IPS-15b (cell line): ENCODE measurements around the gene ARHGAP23.

Source experiments
- H3K27me3 ChIP-seq: one replicate; pipeline ENCODE4 v1.6.1; 2013; ENCODE audit warnings: low read length; ENCODE audit not compliant: control insufficient read depth, insufficient read depth
- H3K36me3 ChIP-seq: one replicate; pipeline ENCODE4 v1.6.1; 2013; ENCODE audit warnings: low read length; ENCODE audit not compliant: control insufficient read depth, insufficient read depth
- H3K4me1 ChIP-seq: one replicate; pipeline ENCODE4 v1.6.1; 2013; ENCODE audit warnings: mild to moderate bottlenecking, low read length; ENCODE audit not compliant: control insufficient read depth, insufficient read depth
- H3K4me3 ChIP-seq: one replicate; pipeline ENCODE4 v1.5.1; 2013; ENCODE audit warnings: low read depth, low read length
- H3K9ac ChIP-seq: one replicate; pipeline ENCODE4 v1.6.1; 2013; ENCODE audit warnings: low read depth, mild to moderate bottlenecking, low read length
- H3K9me3 ChIP-seq: one replicate; pipeline ENCODE4 v1.6.1; 2013; ENCODE audit warnings: mild to moderate bottlenecking, low read length; ENCODE audit not compliant: control insufficient read depth, insufficient read depth

ARHGAP23 gene

DNA sequence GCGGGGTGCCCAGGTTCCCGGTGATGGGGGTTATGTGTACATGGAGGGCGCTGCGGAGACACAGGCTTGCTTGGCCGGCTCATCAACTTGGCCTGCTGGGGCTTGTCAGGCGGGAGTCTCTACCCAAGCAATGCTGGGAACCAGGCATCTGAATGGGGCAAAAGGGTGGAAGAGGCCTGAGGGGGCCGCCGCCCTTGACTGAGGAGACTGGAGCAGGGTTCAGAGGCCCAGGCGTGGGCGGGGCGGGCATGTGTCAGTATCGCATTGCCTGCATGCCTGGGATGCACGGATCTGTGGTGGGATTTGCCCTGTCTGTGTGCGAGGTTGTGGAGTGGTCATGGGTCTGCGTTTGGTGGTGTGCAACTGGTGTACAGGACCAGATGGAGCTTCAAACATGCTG is 21.1 kb downstream of the ARHGAP23 start:
- H3K4me1 ChIP-seq: peaks cover 30% of the 10 kb centered on the region
- H3K9ac ChIP-seq: peak overlapping the region; percentile 60
- H3K36me3 ChIP-seq: no peaks in the 10 kb centered on the region
- no peak overlapping the region for H3K4me3 ChIP-seq
- no peaks in the 10 kb centered on the region for H3K9me3 ChIP-seq
- no peaks in the 10 kb centered on the region for H3K27me3 ChIP-seq

- H3K27me3 ChIP-seq: no peaks in the 10 kb centered on the region
- H3K9me3 ChIP-seq: no peaks in the 10 kb centered on the region
- peak overlapping the region; percentile 19 for H3K4me3 ChIP-seq
- H3K4me1 ChIP-seq: peaks cover 38% of the 10 kb centered on the region
- H3K9ac ChIP-seq: no peak overlapping the region
- H3K36me3 ChIP-seq: no peaks in the 10 kb centered on the region
These were observed 22.3 kb downstream of the ARHGAP23 start for GRCh38 chr17:38450557-38451029.

DNA sequence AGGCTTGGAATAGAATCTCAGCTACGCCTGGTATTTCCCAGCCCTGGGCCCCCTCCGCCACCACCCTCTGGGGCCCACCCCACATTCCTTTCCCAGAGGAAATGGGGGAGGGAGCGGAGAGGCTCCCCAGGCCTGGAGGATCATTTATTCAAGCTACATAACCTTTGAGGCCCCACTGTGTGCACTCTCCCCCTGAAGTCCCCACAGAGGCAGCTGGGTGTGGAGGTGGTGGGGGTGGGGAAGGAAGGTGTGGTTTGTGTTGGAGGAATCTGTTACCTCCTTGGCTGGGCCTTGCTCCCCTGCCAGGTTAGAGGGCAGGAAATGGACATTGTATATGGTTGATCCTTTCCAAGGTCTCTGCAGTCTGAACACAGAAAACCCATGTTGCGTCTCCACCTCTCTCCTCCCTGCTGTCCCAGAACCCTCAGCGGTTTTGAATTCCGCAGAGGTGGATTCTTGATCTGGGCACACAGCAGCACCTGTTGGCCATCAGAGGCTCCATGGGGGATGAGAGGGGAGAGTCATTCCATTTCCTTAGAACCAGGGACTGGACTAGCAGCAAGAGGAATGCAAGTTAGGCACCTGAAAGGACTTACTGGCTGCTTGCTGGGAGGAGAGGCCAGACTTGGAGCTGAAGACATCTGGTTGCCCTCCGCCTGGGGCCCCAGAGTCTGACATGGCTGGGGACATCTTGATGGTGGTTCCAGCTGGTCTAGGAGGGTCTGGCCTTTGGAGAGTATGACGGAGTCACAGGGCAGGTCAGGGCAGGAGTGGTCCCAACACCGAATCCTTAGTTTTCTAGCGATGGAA is 23.0 kb downstream of the ARHGAP23 start:
- peak overlapping the region; percentile 78 for H3K4me3 ChIP-seq
- H3K27me3 ChIP-seq: no peaks in the 10 kb centered on the region
- peaks cover 44% of the 10 kb centered on the region for H3K4me1 ChIP-seq
- no peaks in the 10 kb centered on the region for H3K36me3 ChIP-seq
- H3K9me3 ChIP-seq: no peaks in the 10 kb centered on the region
- H3K9ac ChIP-seq: peak overlapping the region; percentile 90

DNA sequence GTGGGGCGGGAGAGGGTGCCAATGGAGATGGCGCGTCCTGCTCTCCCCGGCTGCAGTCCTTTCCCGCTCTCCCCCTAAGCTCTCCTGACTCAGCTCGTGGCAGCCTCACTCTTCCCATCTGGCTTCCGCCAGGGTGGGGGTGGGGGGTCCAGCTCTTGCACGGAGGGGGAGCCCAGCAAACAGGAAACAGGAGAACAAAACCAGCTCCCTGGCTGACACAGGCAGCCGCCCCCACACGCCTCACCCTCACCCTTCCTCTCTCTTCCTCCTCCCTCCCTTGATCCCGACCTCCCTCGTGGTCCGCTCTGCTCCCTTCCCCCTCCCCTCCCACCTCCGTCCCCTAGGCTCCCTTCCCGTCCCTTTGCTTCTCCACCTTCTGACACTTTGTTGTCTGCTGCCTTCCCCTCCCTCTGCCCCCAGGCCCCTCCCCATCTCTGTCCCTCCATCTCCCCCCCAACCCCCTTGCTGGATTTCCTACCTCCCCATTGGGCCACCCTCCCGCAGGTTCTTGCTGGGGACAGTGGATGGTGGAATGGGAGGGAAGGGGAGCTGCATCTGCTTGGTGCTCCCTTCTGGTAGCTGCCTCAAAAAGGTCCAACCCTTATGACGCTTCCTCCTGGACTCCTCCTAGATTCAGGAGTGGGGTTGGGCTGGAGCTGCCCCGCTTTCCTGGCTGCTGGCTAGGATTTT is 23.7 kb downstream of the ARHGAP23 start:
- no peaks in the 10 kb centered on the region for H3K36me3 ChIP-seq
- H3K4me3 ChIP-seq: peak overlapping the region; percentile 78
- H3K27me3 ChIP-seq: no peaks in the 10 kb centered on the region
- H3K9ac ChIP-seq: peak overlapping the region; percentile 90
- H3K9me3 ChIP-seq: no peaks in the 10 kb centered on the region
- peaks cover 46% of the 10 kb centered on the region for H3K4me1 ChIP-seq

DNA sequence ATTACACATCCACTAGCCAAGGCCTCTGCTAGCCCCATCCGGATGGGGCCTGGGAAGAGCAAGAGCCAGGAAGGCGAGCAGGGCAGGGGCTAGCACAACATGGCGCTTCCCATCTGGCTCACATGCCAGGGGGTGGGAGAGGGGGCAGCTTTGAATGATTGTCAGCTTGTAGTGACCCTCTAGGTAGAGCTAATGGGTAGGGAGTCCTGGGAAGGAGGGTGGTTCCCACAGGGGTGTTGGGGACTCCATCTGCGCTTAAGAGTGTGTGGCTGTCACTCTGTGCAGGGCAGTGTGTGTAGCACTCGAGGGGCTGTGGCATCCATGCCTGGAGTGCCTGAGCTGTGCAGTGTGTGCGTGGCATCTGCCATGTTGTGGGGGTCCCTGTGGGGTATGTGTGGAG is 24.5 kb downstream of the ARHGAP23 start:
- H3K9me3 ChIP-seq: no peaks in the 10 kb centered on the region
- no peaks in the 10 kb centered on the region for H3K27me3 ChIP-seq
- no peaks in the 10 kb centered on the region for H3K36me3 ChIP-seq
- H3K4me3 ChIP-seq: peak overlapping the region; percentile 46
- peaks cover 46% of the 10 kb centered on the region for H3K4me1 ChIP-seq
- no peak overlapping the region for H3K9ac ChIP-seq

DNA sequence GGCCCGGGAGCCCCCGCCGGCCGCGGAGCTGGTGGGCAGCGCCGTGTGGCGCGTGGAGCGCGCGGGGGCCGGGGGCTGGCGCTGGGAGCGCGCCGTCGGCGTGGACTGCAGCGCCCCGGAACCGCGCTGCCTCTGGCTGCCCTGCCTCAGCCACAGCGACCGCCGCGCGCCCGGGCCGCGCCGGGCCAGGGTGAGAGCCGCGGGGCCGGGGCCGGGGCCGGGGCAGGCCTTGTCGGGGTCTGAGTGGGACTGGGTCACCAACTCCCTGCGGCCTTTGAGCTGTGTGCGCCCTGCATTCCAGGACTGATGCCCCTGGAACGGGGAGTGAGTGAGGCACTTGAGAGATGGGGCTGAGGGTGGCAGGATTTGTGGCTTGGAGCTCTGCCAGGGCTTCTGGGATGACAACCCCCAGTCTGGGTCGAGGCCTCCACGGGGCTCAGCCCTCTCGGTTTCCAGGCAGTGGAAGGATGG is 25.7 kb downstream of the ARHGAP23 start:
- H3K4me3 ChIP-seq: peak overlapping the region; percentile 48

DNA sequence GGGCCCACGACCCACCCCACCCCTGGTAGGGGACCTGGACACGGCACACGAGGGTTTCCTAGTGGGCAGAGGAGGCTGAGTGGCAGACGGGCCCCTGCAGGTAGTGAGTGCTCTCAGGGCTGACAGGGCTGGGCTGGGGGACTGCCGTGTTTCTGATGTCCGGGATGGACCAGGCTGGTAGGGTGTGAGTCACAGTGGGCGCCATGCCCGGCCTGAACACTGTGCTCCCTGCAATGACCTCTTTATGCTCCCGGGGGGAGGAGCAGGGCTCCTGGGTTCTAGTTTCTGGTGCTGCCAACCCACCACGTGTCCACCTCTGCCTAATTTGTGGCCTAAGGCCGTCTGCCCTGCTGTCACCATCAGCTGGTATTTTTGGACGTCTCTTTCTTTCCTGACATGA is 26.3 kb downstream of the ARHGAP23 start:
- Histone ChIP-seq H3K4me1 (peaks cover 42% of the 10 kb centered on the region), H3K36me3 (peaks cover 8% of the 10 kb centered on the region), H3K4me3 (peak overlapping the region; percentile 48), H3K9me3 (no peaks in the 10 kb centered on the region), H3K27me3 (no peaks in the 10 kb centered on the region), H3K9ac (peak overlapping the region; percentile 65)

More for the DNA sequence above, 25.7 kb downstream of the ARHGAP23 start:
- H3K27me3 ChIP-seq: no peaks in the 10 kb centered on the region
- peaks cover 8% of the 10 kb centered on the region for H3K36me3 ChIP-seq
- H3K9ac ChIP-seq: peak overlapping the region; percentile 65
- peaks cover 46% of the 10 kb centered on the region for H3K4me1 ChIP-seq
- H3K9me3 ChIP-seq: no peaks in the 10 kb centered on the region

DNA sequence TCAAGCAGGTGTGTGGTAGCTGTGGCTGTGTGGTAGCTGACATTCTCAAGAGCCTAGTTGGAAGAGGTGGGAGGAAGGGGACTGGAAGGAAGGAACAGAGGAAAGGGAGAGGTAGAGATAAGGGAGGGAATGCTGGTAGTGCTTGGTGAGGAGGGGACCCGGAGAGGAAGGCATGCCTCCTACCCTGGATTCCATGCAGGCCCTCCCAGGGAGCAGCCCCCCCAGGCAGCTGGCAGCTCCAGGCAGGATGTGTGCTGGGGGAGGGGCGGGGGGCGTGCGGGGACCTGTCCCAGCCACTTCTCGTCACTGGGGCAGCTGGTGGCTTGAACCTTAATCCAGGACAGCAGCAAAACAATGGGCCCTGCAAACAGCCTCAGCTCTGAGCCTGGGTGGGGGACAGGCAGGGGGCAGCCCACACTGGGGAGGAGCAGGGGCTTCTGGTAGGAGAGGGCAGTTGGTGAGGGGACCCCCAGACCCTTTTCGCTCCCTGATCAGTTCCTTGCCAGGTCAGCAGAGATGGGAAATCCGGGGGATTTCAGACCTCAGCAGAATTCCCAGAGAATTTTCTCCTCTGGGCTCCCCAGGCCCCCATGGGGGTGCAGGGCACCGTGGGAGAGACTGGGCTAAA is 27.1 kb downstream of the ARHGAP23 start:
- H3K9ac ChIP-seq: no peak overlapping the region
- no peaks in the 10 kb centered on the region for H3K9me3 ChIP-seq
- H3K27me3 ChIP-seq: no peaks in the 10 kb centered on the region
- H3K4me1 ChIP-seq: peaks cover 34% of the 10 kb centered on the region
- H3K36me3 ChIP-seq: peaks cover 15% of the 10 kb centered on the region
- H3K4me3 ChIP-seq: peak overlapping the region; percentile 48

- Histone ChIP-seq H3K4me1 (peaks cover 29% of the 10 kb centered on the region), H3K36me3 (peaks cover 17% of the 10 kb centered on the region), H3K4me3 (no peak overlapping the region), H3K9ac (no peak overlapping the region), H3K27me3 (no peaks in the 10 kb centered on the region), H3K9me3 (no peaks in the 10 kb centered on the region)
These were observed 28.0 kb downstream of the ARHGAP23 start for GRCh38 chr17:38456031-38456815.

- Histone ChIP-seq H3K9me3 (no peaks in the 10 kb centered on the region), H3K36me3 (peaks cover 20% of the 10 kb centered on the region), H3K9ac (no peak overlapping the region), H3K4me1 (peaks cover 22% of the 10 kb centered on the region), H3K27me3 (no peaks in the 10 kb centered on the region), H3K4me3 (no peak overlapping the region)
These were observed 29.5 kb downstream of the ARHGAP23 start for GRCh38 chr17:38457577-38458371.
